ENCODE data around the gene FAM81A.

Gene FAM81A

GRCh38 chr15:59444081-59444835 lies 6.3 kb downstream of the FAM81A start:
- no peak overlapping the region for H3K4me3 ChIP-seq (ENCODE audit: low read depth, low read length)
- TF ChIP-seq CTCF (IDR thresholded peaks at IDR 0.05; ENCODE audit: low read depth, low read length) = no peak

DNA sequence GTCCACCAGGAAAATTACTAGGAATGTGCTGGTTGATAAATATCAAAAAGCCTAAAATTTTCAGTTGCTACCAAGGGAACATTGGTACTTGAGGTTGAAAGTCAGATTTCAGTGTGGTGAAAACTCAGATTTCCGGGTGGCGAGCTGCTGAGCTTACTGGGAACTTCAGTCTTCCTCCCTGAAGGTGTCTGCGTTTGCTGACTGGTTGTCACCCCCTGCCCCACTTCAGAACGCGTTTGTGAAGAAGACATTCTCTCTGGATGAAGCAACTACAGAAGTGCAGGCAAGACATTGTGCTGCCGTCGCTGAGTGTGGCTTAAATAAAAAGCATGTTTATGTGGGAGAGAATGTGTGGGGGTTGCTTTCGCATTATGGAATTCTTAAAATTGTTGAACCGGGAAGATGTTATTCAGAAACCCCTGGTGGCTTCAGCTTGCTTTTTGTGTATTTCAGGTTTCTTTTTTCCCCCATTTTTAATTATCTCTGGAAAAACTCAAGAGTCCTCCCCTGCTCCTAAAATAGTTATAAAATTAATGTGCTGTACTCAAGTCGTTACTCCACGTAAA lies 7.1 kb downstream of the FAM81A start:
- TF ChIP-seq CTCF (IDR thresholded peaks at IDR 0.05; ENCODE audit: low read depth, low read length) = no peak
- no peak overlapping the region for H3K4me3 ChIP-seq (ENCODE audit: low read depth, low read length)

GRCh38 chr15:59446232-59446957 lies 8.4 kb downstream of the FAM81A start:
- H3K4me3 ChIP-seq (ENCODE audit: low read depth, low read length) = no peak overlapping the region
- TF ChIP-seq CTCF (IDR thresholded peaks at IDR 0.05; ENCODE audit: low read depth, low read length) = no peak

DNA sequence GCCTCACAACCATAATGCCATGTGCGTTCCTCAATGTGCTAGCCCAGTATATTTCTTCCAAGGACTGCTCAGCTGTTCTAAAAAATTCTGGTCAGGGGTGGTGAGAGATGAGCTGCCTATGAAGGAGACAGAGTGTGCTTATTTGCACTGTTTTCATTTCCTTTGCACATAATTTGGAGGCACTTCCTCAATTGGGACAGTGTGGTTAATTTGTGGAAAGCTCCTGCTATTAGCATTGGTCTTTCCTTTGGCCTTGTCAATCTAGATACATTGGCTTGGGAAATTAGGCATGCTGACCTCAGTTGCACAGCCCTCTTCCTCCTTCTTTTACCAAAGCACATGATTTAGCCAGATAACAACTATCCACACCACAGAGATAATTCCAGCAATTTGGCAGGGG lies 9.4 kb downstream of the FAM81A start:
- H3K4me3 ChIP-seq (ENCODE audit: low read depth, low read length) = no peak overlapping the region
- TF ChIP-seq CTCF (IDR thresholded peaks at IDR 0.05; ENCODE audit: low read depth, low read length) = no peak

- no peak for TF ChIP-seq CTCF (IDR thresholded peaks at IDR 0.05; ENCODE audit: low read depth, low read length)
- no peak overlapping the region for H3K4me3 ChIP-seq (ENCODE audit: low read depth, low read length)
These were observed 10.9 kb downstream of the FAM81A start for GRCh38 chr15:59448871-59449270.

DNA sequence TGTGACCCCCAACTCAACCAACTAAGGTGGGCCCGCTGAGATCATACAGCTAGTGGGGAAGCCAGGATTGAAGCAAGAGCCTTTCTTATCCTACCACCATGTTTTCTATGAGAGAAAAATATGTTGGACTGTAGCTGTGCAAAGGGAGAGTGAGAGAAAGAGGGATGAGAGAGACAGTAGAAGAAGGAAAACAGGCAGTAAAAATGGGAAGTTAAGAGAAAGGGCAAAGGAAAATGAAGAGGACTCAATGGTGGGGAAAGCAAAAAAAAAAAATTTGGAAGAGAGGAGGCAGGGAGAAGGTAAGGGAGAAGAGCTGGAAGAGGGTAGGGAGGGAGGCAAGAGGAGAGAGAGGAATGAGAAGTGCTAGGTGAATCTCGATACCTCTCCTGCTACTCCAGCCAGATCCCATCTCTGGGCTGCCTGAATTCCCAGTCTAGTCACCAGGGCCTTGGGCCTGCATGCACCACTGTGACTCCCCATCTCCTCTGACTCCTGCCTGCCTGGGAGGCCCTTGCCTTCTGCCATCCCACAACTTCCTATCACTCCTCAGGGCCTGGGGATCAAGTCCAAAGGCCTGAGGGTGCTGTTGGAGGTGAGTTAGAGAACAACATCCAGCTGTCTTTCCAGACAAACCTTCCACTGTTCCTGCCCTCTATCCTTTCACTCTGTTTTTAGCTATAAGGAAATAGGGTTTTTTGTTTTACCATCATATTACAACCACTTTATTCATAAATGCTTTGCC lies 15.7 kb downstream of the FAM81A start:
- H3K4me3 ChIP-seq (ENCODE audit: low read depth, low read length) = no peak overlapping the region
- no peak for TF ChIP-seq CTCF (IDR thresholded peaks at IDR 0.05; ENCODE audit: low read depth, low read length)

Measured in WI38 (cell line).